SK-N-SH treated with all-trans-retinoic acid at 6 μM for 48 hours (cell line): ENCODE results near the gene SLFNL1.

ENCODE experiments used
- ATAC-seq: fragments of 200-7000 bp; cut with Tn5 transposase; 3 replicates; pipeline ENCODE4 v1.9.1; 2020; ENCODE audit warnings: mild to moderate bottlenecking, moderate library complexity
- ARNTL ChIP-seq: fragments of 450-650 bp; formaldehyde crosslinking; IDR thresholded peaks from 2 replicates; pipeline ENCODE4 v1.5.0; 2020; ENCODE audit warnings: low read depth, mild to moderate bottlenecking, moderate library complexity, borderline replicate concordance
- BACH2 ChIP-seq: fragments of 250-450 bp; sonication (Bioruptor Pico); IDR thresholded peaks from 2 replicates; pipeline ENCODE4 v1.9.0; 2021; ENCODE audit warnings: mild to moderate bottlenecking, borderline replicate concordance
- CREB5 ChIP-seq: fragments of 250-450 bp; sonication (Bioruptor Pico); IDR thresholded peaks from 2 replicates; pipeline ENCODE4 v1.5.1; 2020; ENCODE audit warnings: low read depth, mild to moderate bottlenecking, moderate library complexity
- CSDC2 ChIP-seq: fragments of 250-450 bp; sonication (Bioruptor Pico); IDR thresholded peaks from 2 replicates; pipeline ENCODE4 v1.5.0; 2020; ENCODE audit warnings: mild to moderate bottlenecking, moderate library complexity
- CSRNP3 ChIP-seq: fragments of 250-450 bp; sonication (Bioruptor Pico); IDR thresholded peaks from 2 replicates; pipeline ENCODE4 v1.5.1; 2021; ENCODE audit warnings: mild to moderate bottlenecking, moderate library complexity
- ESRRG ChIP-seq: fragments of 250-450 bp; sonication (Bioruptor Pico); IDR thresholded peaks from 2 replicates; pipeline ENCODE4 v1.6.1; 2021; ENCODE audit warnings: mild to moderate bottlenecking
- GLIS3 ChIP-seq: fragments of 250-450 bp; sonication (Bioruptor Pico); IDR thresholded peaks from 2 replicates; pipeline ENCODE4 v1.5.0; 2020; ENCODE audit warnings: mild to moderate bottlenecking, moderate library complexity
- ISL1 ChIP-seq: fragments of 250-450 bp; sonication (Bioruptor Pico); IDR thresholded peaks from 2 replicates; pipeline ENCODE4 v2.1.2; 2022; ENCODE audit warnings: mild to moderate bottlenecking, moderate library complexity
- OSR1 ChIP-seq: fragments of 250-450 bp; sonication (Bioruptor Pico); IDR thresholded peaks from 2 replicates; pipeline ENCODE4 v1.8.0; 2022; ENCODE audit warnings: moderate library complexity, mild to moderate bottlenecking, inconsistent platforms
- PATZ1 ChIP-seq: fragments of 250-450 bp; sonication (Bioruptor Pico); IDR thresholded peaks from 2 replicates; pipeline ENCODE4 v1.8.0; 2020; ENCODE audit warnings: mild to moderate bottlenecking, moderate library complexity, borderline replicate concordance
- POU6F1 ChIP-seq: fragments of 250-450 bp; sonication (Bioruptor Pico); IDR thresholded peaks from 2 replicates; pipeline ENCODE4 v1.8.0; 2021; ENCODE audit warnings: low read depth, mild to moderate bottlenecking, moderate library complexity, borderline replicate concordance
- PPARA ChIP-seq: fragments of 250-450 bp; sonication (Bioruptor Pico); IDR thresholded peaks from 2 replicates; pipeline ENCODE4 v1.5.0; 2020; ENCODE audit warnings: mild to moderate bottlenecking, borderline replicate concordance
- RARB ChIP-seq: fragments of 250-450 bp; sonication (Bioruptor Pico); IDR thresholded peaks from 2 replicates; pipeline ENCODE4 v1.8.0; 2021; ENCODE audit warnings: mild to moderate bottlenecking, moderate library complexity
- SNAI2 ChIP-seq: fragments of 250-450 bp; sonication (Bioruptor Pico); IDR thresholded peaks from 2 replicates; pipeline ENCODE4 v1.5.0; 2020; ENCODE audit warnings: mild to moderate bottlenecking, moderate library complexity
- TCF4 ChIP-seq: fragments of 250-450 bp; sonication (Bioruptor Pico); IDR thresholded peaks from 2 replicates; pipeline ENCODE4 v1.8.0; 2021; ENCODE audit warnings: mild to moderate bottlenecking, moderate library complexity, borderline replicate concordance
- TOX ChIP-seq: fragments of 250-450 bp; sonication (Bioruptor Pico); IDR thresholded peaks from 2 replicates; pipeline ENCODE4 v1.8.0; 2021; ENCODE audit warnings: mild to moderate bottlenecking, moderate library complexity, borderline replicate concordance
- TSHZ2 ChIP-seq: fragments of 250-450 bp; sonication (Bioruptor Pico); IDR thresholded peaks from 2 replicates; pipeline ENCODE4 v1.5.0; 2020; ENCODE audit warnings: mild to moderate bottlenecking, moderate library complexity
- ZC3H10 ChIP-seq: fragments of 250-450 bp; sonication (Bioruptor Pico); IDR thresholded peaks from 2 replicates; pipeline ENCODE4 v1.5.1; 2021; ENCODE audit warnings: mild to moderate bottlenecking, moderate library complexity
- ZFP3 ChIP-seq: fragments of 250-450 bp; sonication (Bioruptor Pico); IDR thresholded peaks from 2 replicates; pipeline ENCODE4 v1.5.0; 2020; ENCODE audit warnings: mild to moderate bottlenecking, moderate library complexity
- ZFP30 ChIP-seq: fragments of 450-650 bp; formaldehyde crosslinking; IDR thresholded peaks from 2 replicates; pipeline ENCODE4 v1.5.0; 2022; ENCODE audit warnings: mild to moderate bottlenecking, moderate library complexity
- ZNF565 ChIP-seq: fragments of 450-650 bp; formaldehyde crosslinking; conservative IDR thresholded peaks from 2 replicates; pipeline ENCODE4 v1.5.0; 2020; ENCODE audit warnings: low read depth, mild to moderate bottlenecking, moderate library complexity
- ZNF70 ChIP-seq: fragments of 450-650 bp; formaldehyde crosslinking; IDR thresholded peaks from 2 replicates; pipeline ENCODE4 v1.5.0; 2020; ENCODE audit warnings: mild to moderate bottlenecking, moderate library complexity
- ZNF8 ChIP-seq: fragments of 450-650 bp; formaldehyde crosslinking; IDR thresholded peaks from 2 replicates; pipeline ENCODE4 v1.5.0; 2020; ENCODE audit warnings: mild to moderate bottlenecking, moderate library complexity

The SLFNL1 gene

GRCh38 chr1:40986328-40986783 lies 35.2 kb downstream of the SLFNL1 start:
- no peak for ATAC-seq
- TF ChIP-seq TCF4 (CRISPR knock-in tag): no peak
- TF ChIP-seq ZFP30 (CRISPR knock-in tag): no peak
- TF ChIP-seq OSR1 (CRISPR knock-in tag): no peak
- no peak for TF ChIP-seq ZNF8
- no peak for TF ChIP-seq CSDC2 (CRISPR knock-in tag)
- TF ChIP-seq ZNF565: no peak
- no peak for TF ChIP-seq ZNF70 (CRISPR knock-in tag)
- no peak for TF ChIP-seq PPARA
- TF ChIP-seq CSRNP3 (CRISPR knock-in tag): no peak
- no peak for TF ChIP-seq TSHZ2 (CRISPR knock-in tag)
- no peak for TF ChIP-seq ISL1
- no peak for TF ChIP-seq PATZ1
- TF ChIP-seq RARB (CRISPR knock-in tag): no peak

- no peak for ATAC-seq
- TF ChIP-seq POU6F1 (CRISPR knock-in tag) (no peak), ESRRG (CRISPR knock-in tag) (no peak), PPARA (no peak), ZFP30 (CRISPR knock-in tag) (no peak), ZNF8 (no peak), ZFP3 (CRISPR knock-in tag) (no peak)
Measured at GRCh38 chr1:40985875-40986274, 35.6 kb downstream of the SLFNL1 start.

- TF ChIP-seq CSDC2 (CRISPR knock-in tag): no peak
- TF ChIP-seq BACH2 (CRISPR knock-in tag): no peak
- no peak for TF ChIP-seq ZC3H10 (CRISPR knock-in tag)
- no peak for TF ChIP-seq CREB5 (CRISPR knock-in tag)
- no peak for TF ChIP-seq ZNF565
- ATAC-seq: no peak
Measured at GRCh38 chr1:40985161-40985560, 36.4 kb downstream of the SLFNL1 start.

GRCh38 chr1:40984531-40984930 lies 37.0 kb downstream of the SLFNL1 start:
- no peak for TF ChIP-seq ESRRG (CRISPR knock-in tag)
- no peak for TF ChIP-seq ARNTL
- TF ChIP-seq GLIS3 (CRISPR knock-in tag): no peak
- no peak for TF ChIP-seq ZFP3 (CRISPR knock-in tag)
- no peak for TF ChIP-seq ZNF565
- TF ChIP-seq RARB (CRISPR knock-in tag): no peak
- TF ChIP-seq POU6F1 (CRISPR knock-in tag): no peak
- no peak for TF ChIP-seq SNAI2 (CRISPR knock-in tag)
- TF ChIP-seq ZNF70 (CRISPR knock-in tag): no peak
- TF ChIP-seq ZFP30 (CRISPR knock-in tag): no peak
- no peak for TF ChIP-seq TOX (CRISPR knock-in tag)
- TF ChIP-seq CSDC2 (CRISPR knock-in tag): no peak
- no peak for TF ChIP-seq PPARA
- no peak for ATAC-seq
